H4 (cell line): ENCODE measurements around the gene ZNF792. TPM values are rescaled to one million over a fixed set of nuclear protein-coding genes. Genes with fewer than 3 reads are reported as not detected.
"Not testable (repeated sequence)": the region's sequence is repeated elsewhere in the genome, so short reads cannot be mapped to it uniquely, and the experiment has no call there.

Experiments used
- DNase-seq: peaks from one replicate; pipeline ENCODE4 v3.0.0-alpha.2; 2015; ENCODE audit warnings: low spot score
- total RNA-seq: library from RNA; depleted of rRNA; stranded (reverse); fragments of >200 nt; shearing (Covaris generic); gene quantifications from 2 replicates; pipeline ENCODE4 v1.2.3, GENCODE V29; 2014

ZNF792 gene
- total RNA-seq, 1 experiment from 2014 or later, result 6.3 TPM

DNA sequence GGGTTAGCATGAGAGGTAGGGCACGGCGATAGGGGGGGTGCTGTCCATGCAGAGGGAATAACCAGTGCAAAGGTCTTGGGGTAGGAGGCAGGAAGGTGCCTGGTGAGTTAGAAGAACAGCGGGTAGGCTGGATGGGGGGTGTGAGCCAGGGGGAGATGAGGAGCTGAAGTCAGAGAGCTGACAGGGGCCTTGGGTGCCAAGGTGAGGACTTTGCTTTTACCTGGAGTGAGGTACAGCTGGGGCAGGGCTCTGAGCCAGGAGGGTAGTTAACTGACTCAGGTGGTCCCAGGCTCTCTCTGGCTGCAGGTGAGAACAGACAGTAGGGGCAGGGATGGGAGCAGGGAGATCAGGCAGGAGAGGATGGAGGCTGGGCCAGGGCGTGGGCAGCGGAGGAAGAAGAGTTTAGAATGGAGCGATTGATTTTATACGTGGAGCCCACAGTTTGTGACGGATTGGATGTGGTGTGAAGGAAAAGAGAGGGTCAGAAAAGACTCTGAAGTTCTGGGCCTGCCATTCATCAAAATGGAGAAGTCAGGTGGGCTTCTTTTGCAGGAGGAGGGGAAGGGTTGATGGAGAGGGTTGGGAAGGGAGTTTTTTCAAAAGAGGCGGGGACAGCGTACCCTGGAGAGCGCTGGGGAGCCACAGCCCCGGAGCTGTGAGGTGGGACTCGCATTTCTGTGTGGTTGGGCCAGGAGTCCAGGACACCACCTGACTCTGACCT, 34.9 kb upstream of the ZNF792 start:
- DNase-seq, result no peak

DNA sequence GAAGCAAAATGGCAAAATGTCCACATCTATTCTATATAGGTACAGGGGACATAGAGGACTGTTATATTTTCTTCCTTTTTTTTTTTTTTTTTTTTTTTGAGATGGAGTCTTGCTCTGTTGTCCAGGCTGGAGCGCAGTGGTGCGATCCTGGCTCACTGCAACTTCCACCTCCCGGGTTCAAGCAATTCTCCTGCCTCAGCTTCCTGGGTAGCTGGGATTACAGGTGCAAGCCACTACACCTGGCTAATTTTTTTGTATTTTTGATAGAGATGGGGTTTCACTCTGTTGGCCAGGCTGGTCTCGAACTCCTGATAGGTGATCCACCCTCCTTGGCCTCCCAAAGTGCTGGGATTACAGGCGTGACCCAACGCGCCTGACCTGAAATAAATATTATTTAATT, 34.2 kb upstream of the ZNF792 start:
- not testable (repeated sequence) for DNase-seq

- no peak for DNase-seq
These were observed 33.1 kb upstream of the ZNF792 start for GRCh38 chr19:34997071-34997617.

DNA sequence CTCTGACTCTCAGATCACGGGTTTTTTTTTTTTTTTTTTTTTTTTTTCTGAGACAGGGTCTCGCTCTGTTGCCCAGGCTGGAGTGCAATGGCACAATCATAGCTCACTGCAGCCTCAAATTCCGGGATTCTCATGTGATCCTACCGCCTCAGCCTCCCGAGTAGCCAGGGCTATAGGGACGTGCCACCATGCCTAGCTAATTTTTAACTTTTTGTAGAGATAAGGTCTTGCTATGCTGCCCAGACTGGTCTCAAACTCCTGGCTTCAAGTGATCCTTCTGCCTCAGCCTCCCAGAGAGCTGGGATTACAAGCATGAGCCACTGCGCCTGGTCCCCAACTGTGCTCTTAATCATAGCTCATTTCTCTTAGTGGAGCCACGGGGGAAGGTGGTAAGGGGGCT, 31.5 kb upstream of the ZNF792 start:
- DNase-seq, result no peak

DNA sequence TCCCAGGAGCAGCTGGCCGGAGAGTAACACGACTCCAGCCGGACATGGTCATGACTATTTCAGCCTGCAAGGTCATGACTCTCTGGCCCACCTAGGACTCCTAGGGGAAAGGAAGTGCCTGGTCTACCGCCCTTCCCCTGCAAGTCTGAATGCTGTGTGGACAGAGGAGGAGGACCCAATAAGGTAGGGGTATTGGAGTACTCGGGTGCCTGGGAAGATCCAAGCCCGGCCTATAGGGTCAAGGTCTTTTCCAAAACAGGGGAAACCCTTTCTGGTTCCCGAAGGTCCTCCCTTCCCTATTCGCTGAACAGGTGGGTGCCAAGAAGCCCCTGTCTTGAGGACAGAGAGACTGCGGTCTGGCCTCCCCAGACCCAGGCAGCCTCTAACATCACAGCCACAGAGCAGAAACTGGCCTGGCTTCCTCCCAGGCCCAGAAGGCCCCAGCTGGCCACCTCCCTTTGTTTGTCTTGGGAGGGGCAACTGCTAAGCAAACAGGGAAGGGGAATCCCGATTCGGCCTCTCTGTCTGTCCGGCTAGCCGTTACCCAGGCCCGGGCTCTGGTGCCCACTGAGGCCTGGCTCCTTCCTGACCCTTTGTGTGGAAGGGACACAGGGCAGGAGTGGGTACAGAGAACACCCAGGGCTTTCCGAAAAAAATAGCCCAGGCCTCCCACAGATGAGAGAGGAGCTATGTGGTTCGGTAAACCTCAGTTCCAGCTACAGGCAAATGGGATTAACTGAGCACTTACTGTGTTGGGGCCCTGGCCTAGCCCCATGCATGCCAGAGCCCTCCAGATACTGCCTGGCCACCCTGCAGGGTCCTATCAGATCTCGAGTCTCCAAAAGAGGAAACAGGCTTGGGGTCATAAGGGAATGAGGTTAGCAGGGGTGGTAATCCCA, 30.9 kb upstream of the ZNF792 start:
- DNase-seq, result no peak

DNA sequence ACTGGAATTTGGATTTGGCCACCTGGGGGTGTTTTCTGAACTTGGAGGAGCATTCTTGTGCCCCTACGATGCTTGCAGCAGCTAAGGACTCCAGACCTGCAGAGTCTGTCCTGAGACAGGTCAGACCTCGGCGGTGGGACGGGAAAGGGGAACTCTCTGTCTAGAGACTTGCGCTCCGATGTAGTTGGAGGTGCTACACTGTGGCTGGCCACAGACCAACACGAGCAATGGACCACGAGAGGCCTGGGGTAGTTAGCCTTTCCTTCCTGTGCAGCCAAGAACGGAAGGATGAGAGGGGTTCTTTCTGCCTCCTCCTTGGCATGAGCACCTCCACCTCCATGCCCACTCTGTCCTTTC, 30.2 kb upstream of the ZNF792 start:
- DNase-seq, result no peak

- DNase-seq, result not testable (repeated sequence)
These were observed 28.6 kb upstream of the ZNF792 start for GRCh38 chr19:34992582-34992981.

- no peak for DNase-seq
These were observed 27.7 kb upstream of the ZNF792 start for GRCh38 chr19:34991542-34992333.

DNA sequence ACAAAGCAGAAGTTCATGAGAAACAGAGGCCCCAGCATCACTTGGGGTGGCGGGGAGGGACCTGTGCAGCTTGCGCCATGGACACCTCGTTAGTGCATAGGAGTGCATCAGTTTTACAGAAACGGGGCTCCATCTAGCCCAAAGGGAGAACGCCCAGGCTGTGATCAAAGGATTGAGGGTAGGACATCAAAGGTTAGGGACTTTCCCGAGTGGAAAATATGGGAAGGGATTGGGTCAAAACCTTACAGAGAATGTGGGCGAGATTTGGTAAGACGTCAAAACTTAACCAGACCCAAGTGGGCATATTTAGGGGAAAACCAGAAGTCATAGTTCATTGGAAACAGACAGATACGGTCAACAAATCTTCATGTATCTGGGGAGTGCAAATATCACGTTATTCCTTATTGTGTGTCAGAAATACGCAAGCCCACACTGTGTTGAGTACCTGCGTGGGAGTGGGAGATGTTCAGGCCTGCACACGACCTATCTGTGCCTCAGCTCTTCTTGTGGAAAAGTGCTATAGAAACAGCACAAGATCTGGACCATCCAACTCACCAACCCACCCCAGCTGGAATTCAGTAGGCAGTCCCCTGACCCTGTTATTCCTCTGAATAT, 26.7 kb upstream of the ZNF792 start:
- DNase-seq, result no peak

DNA sequence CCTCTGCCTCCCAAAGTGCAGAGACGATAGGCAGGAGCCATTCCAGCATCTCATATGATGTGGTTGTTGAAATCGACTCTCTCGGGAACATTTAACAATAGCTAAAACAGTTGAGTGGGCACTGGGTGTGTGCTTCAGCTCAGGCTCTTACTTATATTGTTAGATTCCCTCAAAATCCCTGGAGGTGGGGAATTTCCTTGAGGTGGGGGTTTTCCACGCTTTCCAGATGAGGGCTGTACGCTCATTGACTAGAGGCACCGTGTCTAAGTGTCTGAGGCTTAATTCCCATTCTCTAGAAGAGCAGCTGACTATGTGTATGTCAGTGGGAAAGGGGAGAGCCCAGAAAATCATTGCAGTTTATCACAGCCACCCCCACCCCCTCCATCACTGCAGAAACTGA, 25.3 kb upstream of the ZNF792 start:
- DNase-seq, result no peak

- DNase-seq, result no peak
These were observed 24.1 kb upstream of the ZNF792 start for GRCh38 chr19:34988119-34988518.

GRCh38 chr19:34985249-34986022, 21.4 kb upstream of the ZNF792 start:
- DNase-seq, result no peak

DNA sequence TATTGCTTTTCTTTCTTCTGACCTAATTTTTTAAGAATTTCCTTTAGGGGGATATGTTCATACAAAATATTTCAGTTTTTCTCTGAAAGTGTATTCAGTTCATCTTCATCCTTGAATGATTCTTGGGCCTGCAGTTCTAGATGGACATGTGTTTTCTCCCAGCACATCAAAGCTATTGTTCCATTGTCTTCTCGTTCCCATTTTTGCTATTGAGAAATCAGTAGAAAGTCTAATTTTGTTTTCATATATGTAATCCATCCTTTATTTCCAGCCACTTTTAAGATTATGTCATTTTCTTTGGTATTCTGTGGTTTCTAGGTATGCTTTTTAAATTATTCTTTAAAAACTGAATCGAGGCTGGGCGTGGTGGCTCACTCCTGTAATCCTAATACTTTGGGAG, 20.3 kb upstream of the ZNF792 start:
- DNase-seq, result no peak

DNA sequence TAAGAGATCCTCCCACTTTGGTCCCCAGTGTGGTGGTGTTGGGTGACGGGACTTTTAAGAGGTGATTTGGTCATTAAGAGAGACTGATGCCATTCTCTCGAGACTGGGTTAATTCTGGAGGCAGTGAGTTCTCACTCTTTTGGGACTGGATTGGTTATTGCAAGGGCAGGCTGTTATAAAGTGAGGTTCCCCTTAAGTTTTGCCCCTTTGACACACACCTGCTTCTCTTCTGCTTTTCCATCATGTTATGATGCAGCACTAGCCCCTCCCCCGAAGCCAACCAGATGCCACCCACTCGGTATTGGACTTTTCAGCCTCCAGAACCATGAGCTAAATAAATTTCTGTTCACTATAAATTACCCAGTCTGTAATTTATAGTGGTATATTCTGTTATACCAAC, 19.8 kb upstream of the ZNF792 start:
- DNase-seq, result no peak

DNA sequence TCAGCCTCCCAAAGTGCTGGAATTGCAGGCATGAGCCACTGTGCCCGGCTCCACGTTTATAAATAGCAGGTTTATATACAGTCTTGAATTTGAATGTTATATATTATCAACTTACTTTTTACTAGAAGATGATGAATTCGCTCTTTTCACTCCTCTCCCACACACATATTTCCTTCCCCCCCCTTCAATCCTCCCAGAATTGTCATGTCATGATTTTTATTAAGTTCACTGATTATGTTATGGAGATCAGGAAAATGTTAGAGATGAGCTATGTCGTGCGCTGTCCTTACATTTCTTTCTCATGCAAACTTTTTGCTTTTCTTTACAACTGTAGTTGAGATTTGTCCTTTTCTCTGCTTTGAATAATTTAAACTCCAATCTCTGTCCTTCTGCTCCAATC, 18.2 kb upstream of the ZNF792 start:
- DNase-seq, result no peak

DNA sequence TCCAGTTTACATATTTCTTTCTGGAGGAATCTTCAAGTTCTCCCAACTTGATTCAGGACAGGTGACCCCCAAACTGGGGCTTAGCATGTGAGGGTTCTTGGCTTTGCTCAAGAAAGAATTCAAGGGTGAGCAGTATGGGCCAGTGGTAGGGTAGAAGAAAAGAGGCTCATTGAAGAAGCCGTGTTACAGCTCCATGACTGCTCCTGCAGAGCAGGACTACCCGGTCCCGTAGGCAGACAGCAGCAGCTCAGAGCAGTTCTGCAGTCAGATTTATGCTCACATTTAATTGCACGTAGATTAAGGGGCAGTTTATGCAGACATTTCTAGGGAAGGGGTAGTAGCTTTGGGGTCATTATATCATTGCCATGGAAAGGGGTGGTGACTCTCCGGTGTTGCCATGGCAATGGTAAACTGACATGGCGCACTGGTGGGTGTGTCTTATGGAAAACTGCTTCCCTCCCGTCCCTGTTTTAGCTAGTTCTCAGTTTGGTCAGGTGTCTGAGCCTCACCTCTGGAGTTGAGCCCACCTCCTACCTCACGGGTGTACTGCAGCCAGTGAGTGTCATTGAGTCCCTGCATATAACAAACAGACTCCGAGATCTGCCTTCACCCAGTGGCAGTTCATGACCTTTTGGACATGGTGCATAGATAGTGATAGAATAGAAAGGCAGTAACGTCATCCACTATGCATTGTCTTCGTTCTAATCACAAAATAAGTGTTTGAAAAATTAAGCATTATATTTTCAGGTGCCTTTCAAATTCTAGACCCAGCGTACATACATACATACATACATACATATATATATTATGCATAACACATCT, 16.0 kb upstream of the ZNF792 start:
- no peak for DNase-seq

DNA sequence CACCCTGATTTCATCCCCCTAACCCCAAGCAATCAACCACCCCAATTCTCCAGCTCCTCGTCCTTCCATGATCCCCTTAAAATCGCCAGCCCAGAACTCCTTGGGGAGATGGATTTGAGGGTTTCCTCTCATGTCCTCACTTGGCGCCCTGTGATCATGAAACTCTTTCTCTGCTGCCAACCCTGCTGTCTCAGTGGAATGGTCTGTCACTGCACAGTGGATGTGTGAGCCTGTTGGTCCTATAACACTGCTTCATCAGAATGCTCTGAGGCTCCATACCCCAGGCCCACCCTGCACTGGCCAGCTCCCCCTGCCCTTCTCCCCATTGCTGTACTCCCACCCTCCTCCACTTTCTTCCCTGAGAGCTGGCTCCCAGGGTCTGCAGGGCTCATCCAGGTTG, 12.6 kb upstream of the ZNF792 start:
- DNase-seq, result no peak

- DNase-seq, result no peak
These were observed 11.0 kb upstream of the ZNF792 start for GRCh38 chr19:34975056-34975455.

DNA sequence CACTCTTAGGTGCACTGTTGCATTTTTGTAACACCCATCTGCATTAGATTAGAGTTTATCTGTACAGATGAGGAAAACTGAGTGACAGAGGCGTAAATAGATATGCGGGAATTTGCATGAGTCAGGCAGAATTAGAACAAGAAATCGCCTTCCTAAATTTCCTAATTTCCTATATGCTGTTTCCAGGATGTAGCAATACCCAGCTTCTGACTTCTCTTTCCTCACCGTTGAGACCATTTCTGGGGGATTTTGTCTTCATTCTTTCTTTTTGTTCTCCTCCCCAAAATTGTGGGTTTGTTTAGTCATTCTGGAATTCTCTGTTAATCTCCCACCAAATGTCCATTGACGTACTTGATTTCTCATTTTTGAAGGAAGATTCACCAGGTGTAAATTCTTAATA, 10.6 kb upstream of the ZNF792 start:
- no peak for DNase-seq

- no peak for DNase-seq
These were observed 8.2 kb upstream of the ZNF792 start for GRCh38 chr19:34972163-34972705.
